SU-DHL-6 (cell line): ENCODE results near the gene PSMD3.

Experiments
- CTCF ChIP-seq: fragments of 200-600 bp; sonication (generic); IDR thresholded peaks from one replicate; pipeline ENCODE4 v1.5.1; 2017; ENCODE audit warnings: antibody characterized with exemption, mild to moderate bottlenecking, low read length, moderate library complexity; ENCODE audit not compliant: insufficient read depth, poor library complexity, severe bottlenecking
- EZH2phosphoT487 ChIP-seq: fragments of 200-600 bp; sonication (generic), shearing (Covaris generic); conservative IDR thresholded peaks from 2 replicates; pipeline ENCODE4 v1.6.1; 2018; ENCODE audit warnings: mild to moderate bottlenecking, antibody characterized with exemption, low read length, moderate library complexity, mixed read lengths

DNA sequence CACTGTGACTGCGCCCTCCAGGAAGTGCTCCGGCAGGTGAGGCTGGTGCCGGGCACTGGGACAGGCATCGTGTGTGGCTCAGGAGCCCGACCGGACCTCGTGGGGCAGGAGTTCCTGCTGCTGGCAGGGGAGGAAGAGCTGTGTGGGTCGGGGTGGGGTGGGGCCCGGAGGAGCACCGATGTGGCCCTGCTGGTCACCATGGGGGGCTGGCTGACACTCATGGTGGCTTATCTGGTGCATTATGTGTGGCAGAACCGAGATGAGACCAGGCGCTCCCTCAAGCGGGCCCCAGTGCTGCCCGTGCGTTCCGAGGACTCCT is 36.3 kb upstream of the PSMD3 start:
- TF ChIP-seq CTCF: no peak
- no peak for TF ChIP-seq EZH2phosphoT487
